Measurements from ENCODE around the gene MCM7.

The MCM7 gene

GRCh38 chr7:100122067-100122466 lies 20.9 kb upstream of the MCM7 start:
- DNase-seq, result no peak

GRCh38 chr7:100120733-100121036 lies 19.5 kb upstream of the MCM7 start:
- DNase-seq, result no peak

- DNase-seq, result peak; percentile 76
These were observed 19.0 kb upstream of the MCM7 start for GRCh38 chr7:100119970-100120732.

- DNase-seq, result peak; percentile 95
These were observed 18.1 kb upstream of the MCM7 start, which contains the start of the genes CNPY4 and TAF6 for GRCh38 chr7:100119072-100119969. Gene CNPY4 (plus strand): TSS chr7:100119634. CDS start chr7:100119745, 111 bp downstream. Gene TAF6 (minus strand): TSS chr7:100119358. CDS start chr7:100114209, 5,149 bp downstream.

- DNase-seq, result no peak
These were observed 17.3 kb upstream of the MCM7 start for GRCh38 chr7:100118388-100119071.

GRCh38 chr7:100115026-100115425 lies 13.8 kb upstream of the MCM7 start:
- no peak for DNase-seq

GRCh38 chr7:100111914-100112313 lies 10.7 kb upstream of the MCM7 start:
- no peak for DNase-seq

- DNase-seq, result no peak
These were observed 10.0 kb upstream of the MCM7 start for GRCh38 chr7:100111156-100111555.

- no peak for DNase-seq
These were observed 8.4 kb upstream of the MCM7 start for GRCh38 chr7:100109521-100110163.

- no peak for DNase-seq
These were observed 6.7 kb upstream of the MCM7 start for GRCh38 chr7:100107890-100108289.

- DNase-seq, result no peak
These were observed 6.0 kb upstream of the MCM7 start for GRCh38 chr7:100107125-100107737.

GRCh38 chr7:100106633-100107032 lies 5.4 kb upstream of the MCM7 start:
- no peak for DNase-seq

- DNase-seq, result no peak
These were observed 4.3 kb upstream of the MCM7 start for GRCh38 chr7:100105534-100105933.

GRCh38 chr7:100102950-100103840 lies 2.0 kb upstream of the MCM7 start:
- DNase-seq, result no peak

- DNase-seq, result peak; percentile 89
These were observed 679 bp downstream of the MCM7 start for GRCh38 chr7:100100420-100101015.

- DNase-seq, result no peak
These were observed 1.7 kb downstream of the MCM7 start for GRCh38 chr7:100099452-100099851.

GRCh38 chr7:100098913-100099312 lies 2.3 kb downstream of the MCM7 start:
- DNase-seq, result no peak

- DNase-seq, result no peak
These were observed 5.5 kb downstream of the MCM7 start for GRCh38 chr7:100095704-100096103.

- DNase-seq, result no peak
These were observed 5.9 kb downstream of the MCM7 start for GRCh38 chr7:100095289-100095688.

GRCh38 chr7:100093925-100094486 lies 7.2 kb downstream of the MCM7 start:
- no peak for DNase-seq

GRCh38 chr7:100093498-100093897 lies 7.7 kb downstream of the MCM7 start:
- DNase-seq, result no peak
